ENCODE data around the gene TMEM238. TPM values are rescaled to one million over a fixed set of nuclear protein-coding genes. Genes with fewer than 3 reads are reported as not detected.

The TMEM238 gene
- total and polyA plus RNA-seq, 9 of the 15 experiments (the other 6 are each of a cell fraction or from before 2014, with no cell fraction given), result 0.18 to 5.1 (median 1.3) TPM; not detected in 4

DNA sequence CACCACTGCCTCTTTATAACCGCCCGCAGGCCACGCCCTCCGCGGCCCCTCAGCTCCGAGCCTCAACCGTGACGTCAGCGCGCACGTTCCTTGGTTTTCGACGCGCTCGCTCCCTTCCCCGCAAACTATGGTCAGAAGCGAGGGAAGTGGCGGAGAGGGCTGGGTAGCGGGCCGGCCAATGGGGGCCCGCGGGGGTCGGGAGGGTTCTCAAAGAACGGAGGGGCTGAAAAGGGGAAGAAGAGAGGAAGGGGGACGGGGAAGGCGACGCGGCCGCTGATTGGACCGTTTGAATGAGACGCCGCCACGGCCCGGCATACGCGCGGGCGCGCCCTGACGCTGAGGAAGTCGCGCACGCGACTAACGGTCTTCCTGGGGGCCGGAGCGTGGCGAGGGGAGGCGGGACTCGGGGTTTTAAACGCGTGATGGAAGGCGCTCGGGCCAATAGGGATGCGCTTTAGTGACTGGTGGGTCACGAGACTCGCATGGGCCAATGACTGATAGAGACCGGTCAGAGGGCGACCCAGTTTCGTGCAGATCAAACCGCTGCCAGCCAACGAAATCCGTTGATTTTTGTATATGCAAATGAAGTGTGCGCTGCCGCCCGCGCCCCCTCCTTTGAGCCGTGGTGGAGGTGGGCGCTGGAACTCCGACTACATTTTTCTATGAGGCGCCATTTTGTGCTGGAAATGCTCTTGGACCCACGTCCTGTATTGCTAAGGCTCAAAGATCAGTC is 23.9 kb upstream of the TMEM238 start (continued):
- TF ChIP-seq, protein P1, sequence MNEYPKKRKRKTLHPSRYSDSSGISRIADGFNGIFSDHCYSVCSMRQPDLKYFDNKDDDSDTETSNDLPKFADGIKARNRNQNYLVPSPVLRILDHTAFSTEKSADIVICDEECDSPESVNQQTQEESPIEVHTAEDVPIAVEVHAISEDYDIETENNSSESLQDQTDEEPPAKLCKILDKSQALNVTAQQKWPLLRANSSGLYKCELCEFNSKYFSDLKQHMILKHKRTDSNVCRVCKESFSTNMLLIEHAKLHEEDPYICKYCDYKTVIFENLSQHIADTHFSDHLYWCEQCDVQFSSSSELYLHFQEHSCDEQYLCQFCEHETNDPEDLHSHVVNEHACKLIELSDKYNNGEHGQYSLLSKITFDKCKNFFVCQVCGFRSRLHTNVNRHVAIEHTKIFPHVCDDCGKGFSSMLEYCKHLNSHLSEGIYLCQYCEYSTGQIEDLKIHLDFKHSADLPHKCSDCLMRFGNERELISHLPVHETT (CRISPR knock-in tag; conservative IDR thresholded peaks at IDR 0.05 in 1 of 2, IDR thresholded peaks at IDR 0.05 in 1 of 2), result peak in 1 of 2 experiments; percentile 57; a peak in 1 of 4 replicates
- TF ChIP-seq, protein P2, sequence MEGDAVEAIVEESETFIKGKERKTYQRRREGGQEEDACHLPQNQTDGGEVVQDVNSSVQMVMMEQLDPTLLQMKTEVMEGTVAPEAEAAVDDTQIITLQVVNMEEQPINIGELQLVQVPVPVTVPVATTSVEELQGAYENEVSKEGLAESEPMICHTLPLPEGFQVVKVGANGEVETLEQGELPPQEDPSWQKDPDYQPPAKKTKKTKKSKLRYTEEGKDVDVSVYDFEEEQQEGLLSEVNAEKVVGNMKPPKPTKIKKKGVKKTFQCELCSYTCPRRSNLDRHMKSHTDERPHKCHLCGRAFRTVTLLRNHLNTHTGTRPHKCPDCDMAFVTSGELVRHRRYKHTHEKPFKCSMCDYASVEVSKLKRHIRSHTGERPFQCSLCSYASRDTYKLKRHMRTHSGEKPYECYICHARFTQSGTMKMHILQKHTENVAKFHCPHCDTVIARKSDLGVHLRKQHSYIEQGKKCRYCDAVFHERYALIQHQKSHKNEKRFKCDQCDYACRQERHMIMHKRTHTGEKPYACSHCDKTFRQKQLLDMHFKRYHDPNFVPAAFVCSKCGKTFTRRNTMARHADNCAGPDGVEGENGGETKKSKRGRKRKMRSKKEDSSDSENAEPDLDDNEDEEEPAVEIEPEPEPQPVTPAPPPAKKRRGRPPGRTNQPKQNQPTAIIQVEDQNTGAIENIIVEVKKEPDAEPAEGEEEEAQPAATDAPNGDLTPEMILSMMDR (IDR thresholded peaks at IDR 0.05 in 2 of 3, conservative IDR thresholded peaks at IDR 0.05 in 1 of 3; ENCODE audit: insufficient read depth in 2 of 3, low read depth in 1 of 3, low read length in 3 of 3), result no peak
- TF ChIP-seq, protein P3, sequence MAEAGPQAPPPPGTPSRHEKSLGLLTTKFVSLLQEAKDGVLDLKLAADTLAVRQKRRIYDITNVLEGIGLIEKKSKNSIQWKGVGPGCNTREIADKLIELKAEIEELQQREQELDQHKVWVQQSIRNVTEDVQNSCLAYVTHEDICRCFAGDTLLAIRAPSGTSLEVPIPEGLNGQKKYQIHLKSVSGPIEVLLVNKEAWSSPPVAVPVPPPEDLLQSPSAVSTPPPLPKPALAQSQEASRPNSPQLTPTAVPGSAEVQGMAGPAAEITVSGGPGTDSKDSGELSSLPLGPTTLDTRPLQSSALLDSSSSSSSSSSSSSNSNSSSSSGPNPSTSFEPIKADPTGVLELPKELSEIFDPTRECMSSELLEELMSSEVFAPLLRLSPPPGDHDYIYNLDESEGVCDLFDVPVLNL (CRISPR knock-in tag; IDR thresholded peaks at IDR 0.05; ENCODE audit: low read depth), result peak; percentile 96
- TF ChIP-seq ZNF324 (CRISPR knock-in tag; IDR thresholded peaks at IDR 0.05) (no peak), NCOA2 (IDR thresholded peaks at IDR 0.05; ENCODE audit: partially characterized antibody in 2 of 2) (no peak), SMAD2 (IDR thresholded peaks at IDR 0.05; ENCODE audit: low read depth, low read length) (no peak), ZNF174 (CRISPR knock-in tag; IDR thresholded peaks at IDR 0.05) (no peak), ZNF354B (CRISPR knock-in tag; IDR thresholded peaks at IDR 0.05) (no peak), ZNF668 (CRISPR knock-in tag; IDR thresholded peaks at IDR 0.05) (no peak), SREBF2 (CRISPR knock-in tag; IDR thresholded peaks at IDR 0.05) (no peak), JUNB (CRISPR knock-in tag; conservative IDR thresholded peaks at IDR 0.05) (no peak)
- TF ChIP-seq, protein P4, sequence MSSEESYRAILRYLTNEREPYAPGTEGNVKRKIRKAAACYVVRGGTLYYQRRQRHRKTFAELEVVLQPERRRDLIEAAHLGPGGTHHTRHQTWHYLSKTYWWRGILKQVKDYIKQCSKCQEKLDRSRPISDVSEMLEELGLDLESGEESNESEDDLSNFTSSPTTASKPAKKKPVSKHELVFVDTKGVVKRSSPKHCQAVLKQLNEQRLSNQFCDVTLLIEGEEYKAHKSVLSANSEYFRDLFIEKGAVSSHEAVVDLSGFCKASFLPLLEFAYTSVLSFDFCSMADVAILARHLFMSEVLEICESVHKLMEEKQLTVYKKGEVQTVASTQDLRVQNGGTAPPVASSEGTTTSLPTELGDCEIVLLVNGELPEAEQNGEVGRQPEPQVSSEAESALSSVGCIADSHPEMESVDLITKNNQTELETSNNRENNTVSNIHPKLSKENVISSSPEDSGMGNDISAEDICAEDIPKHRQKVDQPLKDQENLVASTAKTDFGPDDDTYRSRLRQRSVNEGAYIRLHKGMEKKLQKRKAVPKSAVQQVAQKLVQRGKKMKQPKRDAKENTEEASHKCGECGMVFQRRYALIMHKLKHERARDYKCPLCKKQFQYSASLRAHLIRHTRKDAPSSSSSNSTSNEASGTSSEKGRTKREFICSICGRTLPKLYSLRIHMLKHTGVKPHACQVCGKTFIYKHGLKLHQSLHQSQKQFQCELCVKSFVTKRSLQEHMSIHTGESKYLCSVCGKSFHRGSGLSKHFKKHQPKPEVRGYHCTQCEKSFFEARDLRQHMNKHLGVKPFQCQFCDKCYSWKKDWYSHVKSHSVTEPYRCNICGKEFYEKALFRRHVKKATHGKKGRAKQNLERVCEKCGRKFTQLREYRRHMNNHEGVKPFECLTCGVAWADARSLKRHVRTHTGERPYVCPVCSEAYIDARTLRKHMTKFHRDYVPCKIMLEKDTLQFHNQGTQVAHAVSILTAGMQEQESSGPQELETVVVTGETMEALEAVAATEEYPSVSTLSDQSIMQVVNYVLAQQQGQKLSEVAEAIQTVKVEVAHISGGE (CRISPR knock-in tag; IDR thresholded peaks at IDR 0.05), result no peak; a peak in 1 of 6 replicates
- TF ChIP-seq, protein P5, sequence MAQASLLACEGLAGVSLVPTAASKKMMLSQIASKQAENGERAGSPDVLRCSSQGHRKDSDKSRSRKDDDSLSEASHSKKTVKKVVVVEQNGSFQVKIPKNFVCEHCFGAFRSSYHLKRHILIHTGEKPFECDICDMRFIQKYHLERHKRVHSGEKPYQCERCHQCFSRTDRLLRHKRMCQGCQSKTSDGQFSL (CRISPR knock-in tag; IDR thresholded peaks at IDR 0.05), result no peak
- TF ChIP-seq, protein P5 (tag; IDR thresholded peaks at IDR 0.05), result no peak
- TF ChIP-seq, protein P6, sequence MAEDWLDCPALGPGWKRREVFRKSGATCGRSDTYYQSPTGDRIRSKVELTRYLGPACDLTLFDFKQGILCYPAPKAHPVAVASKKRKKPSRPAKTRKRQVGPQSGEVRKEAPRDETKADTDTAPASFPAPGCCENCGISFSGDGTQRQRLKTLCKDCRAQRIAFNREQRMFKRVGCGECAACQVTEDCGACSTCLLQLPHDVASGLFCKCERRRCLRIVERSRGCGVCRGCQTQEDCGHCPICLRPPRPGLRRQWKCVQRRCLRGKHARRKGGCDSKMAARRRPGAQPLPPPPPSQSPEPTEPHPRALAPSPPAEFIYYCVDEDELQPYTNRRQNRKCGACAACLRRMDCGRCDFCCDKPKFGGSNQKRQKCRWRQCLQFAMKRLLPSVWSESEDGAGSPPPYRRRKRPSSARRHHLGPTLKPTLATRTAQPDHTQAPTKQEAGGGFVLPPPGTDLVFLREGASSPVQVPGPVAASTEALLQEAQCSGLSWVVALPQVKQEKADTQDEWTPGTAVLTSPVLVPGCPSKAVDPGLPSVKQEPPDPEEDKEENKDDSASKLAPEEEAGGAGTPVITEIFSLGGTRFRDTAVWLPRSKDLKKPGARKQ (CRISPR knock-in tag; IDR thresholded peaks at IDR 0.05), result no peak

All from K562 (cell line).